MM.1S (cell line): Measurements from ENCODE around the gene SIPA1L2.

ENCODE experiments used
- DNase-seq: peaks from one replicate; pipeline ENCODE4 v3.0.0-alpha.2; 2015
- H2AFZ ChIP-seq: fragments of 300-600 bp; sonication (generic); 2 replicates; pipeline ENCODE4 v1.6.0; 2016; ENCODE audit warnings: antibody characterized with exemption, low read length
- H3F3A ChIP-seq: fragments of 300-600 bp; sonication (generic); 2 replicates; pipeline ENCODE4 v1.6.1; 2016; ENCODE audit warnings: mild to moderate bottlenecking, antibody characterized with exemption, low read length, moderate library complexity, mixed read lengths; ENCODE audit not compliant: insufficient read depth
- H3K27ac ChIP-seq: fragments of 300-600 bp; sonication (generic); 2 replicates; pipeline ENCODE4 v1.5.1; 2016; ENCODE audit warnings: mild to moderate bottlenecking, low read length
- H3K27me3 ChIP-seq: fragments of 300-600 bp; sonication (generic); replicated peaks from 2 replicates; pipeline ENCODE4 v1.6.0; 2016; ENCODE audit warnings: low read length; ENCODE audit not compliant: insufficient read depth
- H3K36me3 ChIP-seq: fragments of 300-600 bp; sonication (generic); replicated peaks from 2 replicates; pipeline ENCODE4 v1.6.1; 2016; ENCODE audit warnings: mild to moderate bottlenecking, low read length, mixed read lengths; ENCODE audit not compliant: insufficient read depth
- H3K4me1 ChIP-seq: fragments of 300-600 bp; sonication (generic); 2 replicates; pipeline ENCODE4 v1.6.1; 2016; ENCODE audit warnings: low read length, mixed read lengths
- H3K4me2 ChIP-seq: fragments of 300-600 bp; sonication (generic); 2 replicates; pipeline ENCODE4 v1.6.0; 2016; ENCODE audit warnings: low read depth, low read length
- H3K4me3 ChIP-seq: fragments of 300-600 bp; sonication (generic); 2 replicates; pipeline ENCODE4 v1.5.1; 2016; ENCODE audit warnings: low read length, mixed read lengths
- H3K79me2 ChIP-seq: fragments of 300-600 bp; sonication (generic); 2 replicates; pipeline ENCODE4 v1.6.1; 2016; ENCODE audit warnings: mixed run types, low read length, mixed read lengths
- H3K9ac ChIP-seq: fragments of 300-600 bp; sonication (generic); 2 replicates; pipeline ENCODE4 v1.6.1; 2016; ENCODE audit warnings: low read length, mixed read lengths
- H3K9me2 ChIP-seq: fragments of 300-600 bp; sonication (generic); replicated peaks from 2 replicates; pipeline ENCODE4 v1.6.1; 2016; ENCODE audit warnings: mild to moderate bottlenecking, low read length, mixed read lengths; ENCODE audit not compliant: insufficient read depth
- H3K9me3 ChIP-seq: fragments of 300-600 bp; sonication (generic); replicated peaks from 2 replicates; pipeline ENCODE4 v1.6.1; 2016; ENCODE audit warnings: mild to moderate bottlenecking, low read length, mixed read lengths; ENCODE audit not compliant: insufficient read depth
- H4K20me1 ChIP-seq: fragments of 300-600 bp; sonication (generic); 2 replicates; pipeline ENCODE4 v1.6.1; 2016; ENCODE audit warnings: mild to moderate bottlenecking, low read length, moderate library complexity, mixed read lengths; ENCODE audit not compliant: insufficient read depth
- EZH2 ChIP-seq: fragments of 300-600 bp; sonication (generic); optimal IDR thresholded peaks from 2 replicates; pipeline ENCODE3; 2017; ENCODE audit warnings: low read depth, mild to moderate bottlenecking, antibody characterized with exemption, low read length, mixed read lengths
- EZH2phosphoT487 ChIP-seq: fragments of 300-600 bp; sonication (generic); IDR thresholded peaks from 2 replicates; pipeline ENCODE4 v1.6.1; 2018; ENCODE audit warnings: antibody characterized with exemption, low read length
- TF ChIP-seq, protein P1 (sequence below): fragments of 300-600 bp; sonication (generic); IDR thresholded peaks from 2 replicates; pipeline ENCODE4 v1.5.1; 2016; ENCODE audit warnings: antibody characterized with exemption, low read length, mixed read lengths

Gene SIPA1L2

DNA sequence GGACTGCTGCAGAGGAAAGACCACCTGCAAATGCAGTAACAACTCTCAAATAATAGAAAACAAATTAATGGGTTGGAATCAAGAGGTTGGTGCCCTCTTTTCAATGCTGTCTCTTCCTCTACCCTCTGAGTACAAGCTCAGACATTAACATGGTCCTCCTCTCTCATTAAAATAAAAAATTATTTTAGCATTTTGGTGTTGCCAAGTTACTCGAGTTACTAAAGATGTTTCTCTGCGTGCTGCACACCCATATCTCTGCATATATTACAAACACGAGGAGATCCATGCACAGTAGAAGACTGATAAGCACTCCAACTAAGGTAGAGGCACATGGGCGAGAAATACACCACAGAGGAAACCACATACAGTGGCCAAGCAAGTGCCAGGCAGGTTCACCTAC lies 21.5 kb downstream of the SIPA1L2 start:
- no peaks in the 10 kb centered on the region for H3K9me2 ChIP-seq
- TF ChIP-seq EZH2phosphoT487 = no peak
- TF ChIP-seq, protein P1, sequence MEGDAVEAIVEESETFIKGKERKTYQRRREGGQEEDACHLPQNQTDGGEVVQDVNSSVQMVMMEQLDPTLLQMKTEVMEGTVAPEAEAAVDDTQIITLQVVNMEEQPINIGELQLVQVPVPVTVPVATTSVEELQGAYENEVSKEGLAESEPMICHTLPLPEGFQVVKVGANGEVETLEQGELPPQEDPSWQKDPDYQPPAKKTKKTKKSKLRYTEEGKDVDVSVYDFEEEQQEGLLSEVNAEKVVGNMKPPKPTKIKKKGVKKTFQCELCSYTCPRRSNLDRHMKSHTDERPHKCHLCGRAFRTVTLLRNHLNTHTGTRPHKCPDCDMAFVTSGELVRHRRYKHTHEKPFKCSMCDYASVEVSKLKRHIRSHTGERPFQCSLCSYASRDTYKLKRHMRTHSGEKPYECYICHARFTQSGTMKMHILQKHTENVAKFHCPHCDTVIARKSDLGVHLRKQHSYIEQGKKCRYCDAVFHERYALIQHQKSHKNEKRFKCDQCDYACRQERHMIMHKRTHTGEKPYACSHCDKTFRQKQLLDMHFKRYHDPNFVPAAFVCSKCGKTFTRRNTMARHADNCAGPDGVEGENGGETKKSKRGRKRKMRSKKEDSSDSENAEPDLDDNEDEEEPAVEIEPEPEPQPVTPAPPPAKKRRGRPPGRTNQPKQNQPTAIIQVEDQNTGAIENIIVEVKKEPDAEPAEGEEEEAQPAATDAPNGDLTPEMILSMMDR = no peak
- TF ChIP-seq EZH2 = no peak
- H3F3A ChIP-seq = no peaks in the 10 kb centered on the region
- no peaks in the 10 kb centered on the region; the same call in 1 of the 2 replicates for H3K27me3 ChIP-seq
- no peak overlapping the region for H3K9ac ChIP-seq
- no peak overlapping the region for H3K27ac ChIP-seq
- no peak overlapping the region for H3K4me3 ChIP-seq
- H3K4me2 ChIP-seq = no peak overlapping the region
- no peaks in the 10 kb centered on the region for H3K79me2 ChIP-seq
- no peaks in the 10 kb centered on the region for H4K20me1 ChIP-seq
- no peaks in the 10 kb centered on the region for H3K36me3 ChIP-seq
- no peak for DNase-seq
- H2AFZ ChIP-seq = no peak overlapping the region
- H3K9me3 ChIP-seq = no peaks in the 10 kb centered on the region
- H3K4me1 ChIP-seq = no peaks in the 10 kb centered on the region

DNA sequence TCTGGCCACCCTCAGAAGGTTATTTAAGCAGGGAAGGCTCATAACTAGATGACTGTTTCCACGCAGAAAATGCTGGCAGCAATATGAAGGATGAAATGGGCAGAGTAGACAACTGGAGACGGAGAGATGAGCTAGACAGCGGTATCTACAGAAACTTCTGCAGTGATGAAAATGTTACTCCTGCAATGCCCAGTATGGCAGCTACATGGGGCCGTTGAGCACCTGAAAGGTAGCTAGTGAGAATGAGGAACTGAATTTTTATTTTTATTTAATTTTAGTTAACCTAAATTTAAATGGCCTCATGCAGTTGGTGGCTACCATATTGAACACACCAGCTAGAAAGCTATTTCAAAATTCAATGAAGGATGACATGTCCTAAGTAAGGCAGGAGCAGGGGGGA lies 27.3 kb downstream of the SIPA1L2 start:
- Histone ChIP-seq H3K4me3 (no peak overlapping the region), H3K9ac (no peak overlapping the region), H3K79me2 (no peaks in the 10 kb centered on the region), H3F3A (peaks cover 16% of the 10 kb centered on the region), H3K9me3 (no peaks in the 10 kb centered on the region), H3K4me1 (peaks cover 30% of the 10 kb centered on the region), H3K36me3 (no peaks in the 10 kb centered on the region), H4K20me1 (no peaks in the 10 kb centered on the region), H3K27me3 (no peaks in the 10 kb centered on the region; the same call in 1 of the 2 replicates), H3K4me2 (no peak overlapping the region), H3K9me2 (no peaks in the 10 kb centered on the region), H2AFZ (no peak overlapping the region), H3K27ac (no peak overlapping the region)
- TF ChIP-seq EZH2phosphoT487 = no peak
- TF ChIP-seq, protein P1 = peak; percentile 13
- no peak for DNase-seq

DNA sequence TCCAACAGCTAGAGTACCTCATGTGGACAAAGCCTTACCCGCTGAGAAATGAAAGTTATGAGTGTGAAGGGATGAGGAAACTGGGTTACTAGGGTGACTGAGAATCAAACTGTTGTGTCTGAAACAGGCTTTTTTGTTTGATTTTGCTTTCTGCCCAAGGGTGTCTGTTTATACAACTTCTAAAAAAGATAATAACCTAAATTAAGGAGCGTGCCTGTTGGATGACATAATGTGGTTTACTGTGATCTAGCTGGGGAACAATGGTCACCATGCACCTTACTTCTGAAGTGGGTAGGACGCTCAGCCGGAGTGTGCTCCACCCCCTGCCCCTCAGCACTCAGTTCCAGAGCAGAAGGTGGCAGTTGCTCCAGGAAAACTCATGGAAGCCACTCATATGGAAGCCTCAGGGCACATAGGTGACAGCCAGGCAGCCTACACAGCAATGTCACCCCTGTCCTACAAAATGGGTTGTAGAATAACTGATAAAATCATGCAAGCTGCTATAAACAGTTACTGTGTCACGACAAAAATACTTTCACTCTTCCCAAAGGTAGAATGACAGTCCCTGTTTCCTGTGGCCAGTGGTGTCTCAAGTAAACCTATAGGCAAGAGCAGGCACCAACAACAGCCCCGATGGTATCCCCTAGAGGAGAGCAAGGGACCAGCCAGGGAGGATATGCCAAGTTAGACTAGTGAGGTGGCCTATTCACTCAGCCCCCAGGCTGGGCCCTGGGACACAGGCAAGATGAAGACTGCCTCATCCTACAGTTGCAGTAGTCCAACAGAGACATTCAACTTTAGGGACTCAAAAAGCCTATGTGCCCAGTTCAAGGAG lies 29.3 kb downstream of the SIPA1L2 start:
- H3K79me2 ChIP-seq = no peaks in the 10 kb centered on the region
- H2AFZ ChIP-seq = no peak overlapping the region
- H3K27me3 ChIP-seq = no peaks in the 10 kb centered on the region; the same call in 1 of the 2 replicates
- H3K4me1 ChIP-seq = peaks cover 42% of the 10 kb centered on the region
- DNase-seq = no peak
- no peaks in the 10 kb centered on the region for H3K36me3 ChIP-seq
- peaks cover 32% of the 10 kb centered on the region for H3F3A ChIP-seq
- no peak overlapping the region for H3K4me3 ChIP-seq
- H3K9me2 ChIP-seq = no peaks in the 10 kb centered on the region
- H3K27ac ChIP-seq = no peak overlapping the region
- no peaks in the 10 kb centered on the region for H4K20me1 ChIP-seq
- no peak overlapping the region for H3K4me2 ChIP-seq
- no peak overlapping the region for H3K9ac ChIP-seq
- no peaks in the 10 kb centered on the region for H3K9me3 ChIP-seq
- TF ChIP-seq, protein P1 = no peak
- TF ChIP-seq EZH2 = no peak
- no peak for TF ChIP-seq EZH2phosphoT487
